SW480 (cell line): ENCODE results near the gene CAPN9.

ENCODE experiments used
- DNase-seq: peaks from one replicate; pipeline ENCODE4 v3.0.0-alpha.2; 2016; ENCODE audit warnings: low spot score

CAPN9 gene

DNA sequence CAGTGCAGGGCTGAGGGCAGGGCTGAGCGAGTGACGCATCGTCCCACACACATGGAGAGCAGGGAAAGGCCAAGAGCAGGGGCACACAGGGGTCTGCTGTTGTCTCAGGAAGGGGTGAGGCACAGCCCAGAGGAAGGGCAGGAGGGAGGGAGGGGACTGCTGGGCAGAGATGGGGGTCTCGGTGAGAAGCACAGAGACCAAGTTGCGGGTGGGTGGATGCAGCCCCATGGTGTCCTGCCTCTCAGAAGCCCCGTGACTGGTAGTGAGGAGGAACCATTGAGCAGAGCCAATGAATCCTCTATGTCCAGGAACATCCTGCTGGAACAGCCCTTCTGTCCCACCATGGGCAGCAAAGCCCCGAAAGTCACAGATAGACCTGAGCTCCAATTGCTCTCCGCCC lies 103.4 kb downstream of the CAPN9 start:
- DNase-seq = no peak

DNA sequence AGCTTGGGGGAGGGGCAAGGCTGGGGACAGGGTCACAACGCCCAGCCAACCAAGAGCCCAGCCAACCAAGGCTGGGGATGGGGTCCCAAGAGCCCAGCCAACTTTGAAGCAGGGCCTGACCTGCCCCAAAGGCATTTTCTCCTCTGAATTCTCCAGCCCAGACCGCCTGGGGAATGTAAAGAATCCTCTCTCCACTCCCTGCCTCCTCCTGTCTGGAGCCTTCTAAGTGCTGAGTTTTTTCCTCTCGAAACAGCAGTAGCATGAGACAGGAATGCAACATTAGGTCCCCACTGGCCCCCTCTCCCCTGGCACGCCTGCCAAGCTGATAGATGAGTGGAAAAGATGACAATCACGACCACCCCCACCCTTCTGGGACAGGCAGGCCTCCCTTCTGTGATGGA lies 104.1 kb downstream of the CAPN9 start:
- no peak for DNase-seq
